Lung (tissue), 12 donors: ENCODE data around the gene MYLK. TPM values are rescaled to one million over a fixed set of nuclear protein-coding genes. Genes with fewer than 3 reads are reported as not detected.

Source experiments
- ATAC-seq: fragments of 200-7000 bp; cut with Tn5 transposase; one replicate; pipeline ENCODE4 v1.9.1; 2020; ENCODE audit warnings: moderate number of reproducible peaks; ENCODE audit not compliant: insufficient read depth, low FRiP score
- DNase-seq, 3 donors: peaks; one replicate each; pipeline ENCODE4 v3.0.0-alpha.2; 2013 to 2017
- H3K27ac ChIP-seq, 2 donors: one replicate each; pipeline ENCODE4 v1.5.1; 2013; ENCODE audit warnings: mild to moderate bottlenecking in 2 of 2, moderate library complexity in 2 of 2, control low read depth in 1 of 2, inconsistent platforms in 1 of 2, low read depth in 1 of 2, low read length in 1 of 2
- H3K27me3 ChIP-seq, 3 donors: one replicate each; pipeline ENCODE4 v1.5.1; 2013; ENCODE audit warnings: low read length in 2 of 3; ENCODE audit not compliant: control insufficient read depth in 3 of 3, insufficient read depth in 3 of 3
- H3K36me3 ChIP-seq, 4 donors: one replicate each; pipeline ENCODE4 v1.5.1; 2013; ENCODE audit warnings: low read length in 4 of 4, mild to moderate bottlenecking in 1 of 4, moderate library complexity in 1 of 4; ENCODE audit not compliant: control insufficient read depth in 4 of 4, insufficient read depth in 4 of 4
- H3K4me1 ChIP-seq, 5 donors: one replicate each; pipeline ENCODE4 v1.5.1; 2013; ENCODE audit warnings: low read length in 5 of 5, mild to moderate bottlenecking in 2 of 5, moderate library complexity in 1 of 5; ENCODE audit not compliant: control insufficient read depth in 5 of 5, insufficient read depth in 5 of 5
- H3K4me3 ChIP-seq: one replicate; pipeline ENCODE4 v1.5.1; 2013; ENCODE audit warnings: mild to moderate bottlenecking, control low read depth, moderate library complexity
- H3K9ac ChIP-seq, 2 donors: one replicate each; pipeline ENCODE4 v1.5.1; 2013; ENCODE audit warnings: low read length in 2 of 2, control low read depth in 1 of 2; ENCODE audit not compliant: insufficient read depth in 1 of 2
- H3K9me3 ChIP-seq, 4 donors: one replicate each; pipeline ENCODE4 v1.5.1; 2013; ENCODE audit warnings: low read length in 3 of 4, mild to moderate bottlenecking in 1 of 4, moderate library complexity in 1 of 4; ENCODE audit not compliant: control insufficient read depth in 4 of 4, insufficient read depth in 3 of 4
- WGBS, 2 donors: extraction: QIAGEN DNeasy Blood & Tissue Kit; methylation state at CpG; one replicate each; pipeline ENCODE4 v1.1.7; 2013; 5-methylcytosine and 5-hydroxymethylcytosine counted together
- polyA plus RNA-seq, 2 donors: library from polyadenylated mRNA; stranded (reverse); fragments of 200-250 nt; gene quantifications; one replicate each; pipeline ENCODE4 v1.2.1, GENCODE V29; 2013
- total RNA-seq, 2 donors: library from RNA; depleted of rRNA in 1 of 2; stranded (reverse); fragments of >200 nt in 1 of 2; gene quantifications; one replicate each; pipeline ENCODE4 v1.2.1, GENCODE V29; 2014 to 2021
- TF ChIP-seq, protein P1 (sequence below): IDR thresholded peaks from 2 replicates; pipeline ENCODE4 v1.5.1; 2012; ENCODE audit warnings: mild to moderate bottlenecking; ENCODE audit errors: control extremely low read depth, extremely low read depth
- donor health status: control.
- donor health status: control.
- donor health status: Bipolar disorder and iron deficiency.
- donor health status: healthy.
- donor health status: DM: yes; HTN: yes; CAD: no.

MYLK gene
- total and polyA plus RNA-seq, 4 donors: 23.3 to 324 (median 112) TPM

DNA sequence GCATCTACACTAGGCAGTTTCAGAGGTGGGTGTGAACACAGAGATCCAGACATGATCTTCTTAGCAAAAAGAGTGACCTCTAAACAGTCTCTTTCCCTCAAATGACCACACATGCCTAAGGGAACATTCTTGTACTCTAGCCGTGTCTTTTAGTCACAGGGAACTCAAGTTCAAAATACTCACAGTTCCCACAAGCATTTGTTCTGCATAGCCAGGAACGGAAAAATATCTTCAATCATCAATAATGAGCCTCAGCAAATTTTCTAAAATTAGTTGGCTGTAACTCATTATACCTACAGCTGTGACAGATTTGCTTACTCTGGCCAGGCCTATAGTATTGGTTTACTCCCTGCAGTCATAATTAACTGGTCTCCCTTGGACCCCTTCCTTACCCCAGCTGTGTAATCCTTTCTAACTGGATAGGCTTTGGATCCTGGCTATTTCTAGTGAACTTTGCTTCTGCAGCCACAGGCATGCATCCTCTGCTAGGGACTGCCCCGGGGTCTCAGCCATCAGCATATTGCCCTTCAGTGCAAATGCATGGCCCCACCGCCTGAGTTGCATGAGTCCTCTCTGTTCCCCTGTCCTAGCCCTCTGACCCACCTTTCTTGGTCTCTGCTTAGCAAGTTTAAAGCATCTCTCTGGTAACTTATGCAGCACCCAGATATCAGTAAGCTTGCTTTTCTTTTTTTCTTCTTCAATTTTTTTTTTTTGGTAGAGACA lies 243.2 kb downstream of the MYLK start:
- Histone ChIP-seq H3K9ac (no peak overlapping the region), H3K4me3 (no peak overlapping the region), H3K9me3 (no peaks in the 10 kb centered on the region), H3K4me1 (peaks cover 0 to 23% (median 15%) of the 10 kb centered on the region in 5 donors), H3K27ac (no peak overlapping the region), H3K36me3 (peaks cover 0 to 67% (median 45%) of the 10 kb centered on the region in 4 donors), H3K27me3 (no peaks in the 10 kb centered on the region)
- peak in 1 of 3 donors; percentile 27 for DNase-seq
- ATAC-seq: no peak
- 82% methylated on average over 4 of the region's 4 CpGs for WGBS, 2 donors
- TF ChIP-seq, protein P1, sequence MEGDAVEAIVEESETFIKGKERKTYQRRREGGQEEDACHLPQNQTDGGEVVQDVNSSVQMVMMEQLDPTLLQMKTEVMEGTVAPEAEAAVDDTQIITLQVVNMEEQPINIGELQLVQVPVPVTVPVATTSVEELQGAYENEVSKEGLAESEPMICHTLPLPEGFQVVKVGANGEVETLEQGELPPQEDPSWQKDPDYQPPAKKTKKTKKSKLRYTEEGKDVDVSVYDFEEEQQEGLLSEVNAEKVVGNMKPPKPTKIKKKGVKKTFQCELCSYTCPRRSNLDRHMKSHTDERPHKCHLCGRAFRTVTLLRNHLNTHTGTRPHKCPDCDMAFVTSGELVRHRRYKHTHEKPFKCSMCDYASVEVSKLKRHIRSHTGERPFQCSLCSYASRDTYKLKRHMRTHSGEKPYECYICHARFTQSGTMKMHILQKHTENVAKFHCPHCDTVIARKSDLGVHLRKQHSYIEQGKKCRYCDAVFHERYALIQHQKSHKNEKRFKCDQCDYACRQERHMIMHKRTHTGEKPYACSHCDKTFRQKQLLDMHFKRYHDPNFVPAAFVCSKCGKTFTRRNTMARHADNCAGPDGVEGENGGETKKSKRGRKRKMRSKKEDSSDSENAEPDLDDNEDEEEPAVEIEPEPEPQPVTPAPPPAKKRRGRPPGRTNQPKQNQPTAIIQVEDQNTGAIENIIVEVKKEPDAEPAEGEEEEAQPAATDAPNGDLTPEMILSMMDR: no peak

GRCh38 chr3:123640311-123640710 lies 243.8 kb downstream of the MYLK start:
- H3K27ac ChIP-seq: no peak overlapping the region
- no peaks in the 10 kb centered on the region for H3K9me3 ChIP-seq
- 93 to 94% methylated on average over 15 of the region's 15 CpGs for WGBS, 2 donors
- DNase-seq (no peak), ATAC-seq (no peak)
- H3K27me3 ChIP-seq: no peaks in the 10 kb centered on the region
- no peak overlapping the region for H3K4me3 ChIP-seq
- H3K36me3 ChIP-seq: peaks cover 0 to 68% (median 45%) of the 10 kb centered on the region in 4 donors
- TF ChIP-seq, protein P1: no peak
- H3K4me1 ChIP-seq: peaks cover 0 to 23% (median 15%) of the 10 kb centered on the region in 5 donors
- H3K9ac ChIP-seq: no peak overlapping the region

GRCh38 chr3:123638936-123639689 lies 245.0 kb downstream of the MYLK start:
- H3K27ac ChIP-seq: no peak overlapping the region
- WGBS, 2 donors: 83 to 89% methylated on average over 14 of the region's 14 CpGs
- no peaks in the 10 kb centered on the region for H3K9me3 ChIP-seq
- ATAC-seq (no peak), DNase-seq (no peak)
- peaks cover 0 to 34% (median 23%) of the 10 kb centered on the region in 5 donors for H3K4me1 ChIP-seq
- peaks cover 0 to 67% (median 43%) of the 10 kb centered on the region in 4 donors for H3K36me3 ChIP-seq
- no peak overlapping the region for H3K9ac ChIP-seq
- no peak overlapping the region for H3K4me3 ChIP-seq
- TF ChIP-seq, protein P1: no peak
- H3K27me3 ChIP-seq: no peaks in the 10 kb centered on the region
